GM18519 (cell line): ENCODE measurements around the gene LAMA2.
A peak's percentile ranks its signal among the peaks of the same experiment; 100 is the strongest.

Experiments used
- ATAC-seq: cut with Tn5 transposase; IDR thresholded peaks from one replicate; pipeline ENCODE4 v1.9.1; 2021; ENCODE audit warnings: mild to moderate bottlenecking, moderate library complexity; ENCODE audit not compliant: unreplicated experiment, low FRiP score

The LAMA2 gene

GRCh38 chr6:129473546-129473945 lies 590.6 kb downstream of the LAMA2 start:
- no peak for ATAC-seq

GRCh38 chr6:129475477-129476247 lies 592.7 kb downstream of the LAMA2 start:
- no peak for ATAC-seq

GRCh38 chr6:129476248-129476564 lies 593.3 kb downstream of the LAMA2 start:
- ATAC-seq = no peak

GRCh38 chr6:129476810-129477209 lies 593.9 kb downstream of the LAMA2 start:
- no peak for ATAC-seq

GRCh38 chr6:129478379-129478778 lies 595.4 kb downstream of the LAMA2 start:
- no peak for ATAC-seq

- no peak for ATAC-seq
These were observed 598.8 kb downstream of the LAMA2 start for GRCh38 chr6:129481706-129482105.

- ATAC-seq = no peak
These were observed 602.8 kb downstream of the LAMA2 start for GRCh38 chr6:129485746-129486145.

GRCh38 chr6:129486327-129486726 lies 603.4 kb downstream of the LAMA2 start:
- no peak for ATAC-seq

- no peak for ATAC-seq
These were observed 605.4 kb downstream of the LAMA2 start for GRCh38 chr6:129488313-129488712.

GRCh38 chr6:129489215-129489765 lies 606.4 kb downstream of the LAMA2 start:
- ATAC-seq = no peak

- ATAC-seq = peak; percentile 85
These were observed 607.8 kb downstream of the LAMA2 start for GRCh38 chr6:129490521-129491255.

GRCh38 chr6:129491436-129491835 lies 608.5 kb downstream of the LAMA2 start:
- ATAC-seq = no peak

- no peak for ATAC-seq
These were observed 609.3 kb downstream of the LAMA2 start for GRCh38 chr6:129492260-129492659.

GRCh38 chr6:129493354-129493902 lies 610.5 kb downstream of the LAMA2 start:
- no peak for ATAC-seq

GRCh38 chr6:129494099-129494498 lies 611.2 kb downstream of the LAMA2 start:
- no peak for ATAC-seq

GRCh38 chr6:129494586-129494985 lies 611.6 kb downstream of the LAMA2 start:
- no peak for ATAC-seq

- no peak for ATAC-seq
These were observed 612.7 kb downstream of the LAMA2 start for GRCh38 chr6:129495652-129496051.

GRCh38 chr6:129497481-129498441 lies 614.8 kb downstream of the LAMA2 start:
- ATAC-seq = no peak

- ATAC-seq = no peak
These were observed 615.6 kb downstream of the LAMA2 start for GRCh38 chr6:129498541-129498940.
